Measurements from ENCODE around the gene PRKAG1. TPM values are rescaled to one million over a fixed set of nuclear protein-coding genes. Genes with fewer than 3 reads are reported as not detected.

PRKAG1 gene
- total RNA-seq, 1 donor from 2014 or later, result 65.7 TPM

- Mint-ChIP-seq H3K4me1 (ENCODE audit: low read depth) (peaks cover 27% of the 10 kb centered on the region), H3K27me3 (ENCODE audit: low read depth) (no peaks in the 10 kb centered on the region), H3K4me3 (ENCODE audit: low read depth) (no peak overlapping the region), H3K36me3 (ENCODE audit: low read depth) (peaks cover 27% of the 10 kb centered on the region), H3K27ac (no peak overlapping the region), H3K9me3 (no peaks in the 10 kb centered on the region)
- DNase-seq (ENCODE audit: low spot score), result no peak
- intact Hi-C loops (cut with micrococcal nuclease), result no loop called here
Observed at GRCh38 chr12:48952691-48953090, 65.9 kb downstream of the PRKAG1 start.

Other genes with a start within 250 kb of the PRKAG1 start
- gene ADCY6, start 229.7 kb downstream of the PRKAG1 start, total RNA-seq, result 0.39 and 0.55 TPM in 2 replicates
- 11.5 and 13.1 TPM in 2 replicates for gene CACNB3, start 200.3 kb downstream of the PRKAG1 start, total RNA-seq
- gene DDX23, start 166.6 kb downstream of the PRKAG1 start, total RNA-seq, result 114 and 124 TPM in 2 replicates
- gene RND1, start 152.9 kb downstream of the PRKAG1 start, total RNA-seq, result 3.5 and 4.7 TPM in 2 replicates
- gene FKBP11, start 93.3 kb downstream of the PRKAG1 start, total RNA-seq, result 66.2 and 72.7 TPM in 2 replicates
- 133 and 135 TPM in 2 replicates for gene ARF3, start 61.3 kb downstream of the PRKAG1 start, total RNA-seq
- 0.80 and 1.0 TPM in 2 replicates for gene WNT10B, start 47.0 kb downstream of the PRKAG1 start, total RNA-seq
- gene WNT1, start 40.5 kb downstream of the PRKAG1 start, total RNA-seq, result 0.60 and 0.66 TPM in 2 replicates
- 0.60 and 0.91 TPM in 2 replicates for gene DDN, start 19.4 kb downstream of the PRKAG1 start, total RNA-seq
- 93.3 and 100 TPM in 2 replicates for gene KMT2D, start 42.0 kb upstream of the PRKAG1 start, total RNA-seq
- gene RHEBL1, start 51.2 kb upstream of the PRKAG1 start, total RNA-seq, result 14.2 and 16.0 TPM in 2 replicates
- gene DHH, start 76.0 kb upstream of the PRKAG1 start, total RNA-seq, result not detected in 2 replicates
- 47.1 and 53.5 TPM in 2 replicates for gene LMBR1L, start 92.1 kb upstream of the PRKAG1 start, total RNA-seq
- gene TUBA1B, start 112.6 kb upstream of the PRKAG1 start, total RNA-seq, result 1,902 and 1,926 TPM in 2 replicates
- 86.9 and 94.0 TPM in 2 replicates for gene TUBA1A, start 170.3 kb upstream of the PRKAG1 start, total RNA-seq
- 349 and 355 TPM in 2 replicates for gene TUBA1C, start 246.3 kb upstream of the PRKAG1 start, total RNA-seq

All from activated T-helper 2 cell treated with anti-CD3 and anti-CD28 coated beads, Interferon-gamma antibody, Interleukin-2, Interleukin-4, amounts not matched to agents 10 μg/mL and 5 μg/mL and 100 μg/mL, durations not matched to agents 14 hours and 24 hours and 36 hours (primary cell).